Spleen (tissue), 7 donors: Measurements from ENCODE around the gene COL26A1.
"Not testable (repeated sequence)": the region's sequence is repeated elsewhere in the genome, so short reads cannot be mapped to it uniquely, and the experiment has no call there.

ENCODE experiments used
- CTCF ChIP-seq, 11 experiments: fragments of 200-600 bp in 7 of 11; fragments of 450-650 bp in 4 of 11; sonication (generic) in 4 of 11; IDR thresholded peaks in 8 of 11; conservative IDR thresholded peaks in 3 of 11; 1 replicate in 7 of 11; 2 replicates in 4 of 11; pipeline versions ENCODE4 v1.4.0 to v1.8.0; 2016 to 2021; ENCODE audit warnings: antibody characterized with exemption in 11 of 11, inconsistent platforms in 4 of 11, mild to moderate bottlenecking in 1 of 11
- POLR2A ChIP-seq, 3 donors: fragments of 450-650 bp; IDR thresholded peaks; one replicate each; pipeline ENCODE4 v1.5.1; 2017; ENCODE audit warnings: antibody characterized with exemption in 3 of 3, mild to moderate bottlenecking in 1 of 3
- POLR2AphosphoS5 ChIP-seq, 3 donors: sonication (generic); formaldehyde crosslinking; IDR thresholded peaks; one replicate each; pipeline ENCODE4 v1.5.1; 2017; ENCODE audit warnings: antibody characterized with exemption in 3 of 3
- donor health status: DM: no; HTN: no; CAD: no; lungs with moderate emphysema.
- donor health status: DM: no; HTN: no; CAD: no.
- donor health status: DM: no; HTN: no; CAD: no.

GRCh38 chr7:101434155-101434554 is 71.5 kb downstream of the COL26A1 start:
- not testable (repeated sequence) for TF ChIP-seq CTCF (IDR thresholded peaks at IDR 0.05 in 8 of 11, conservative IDR thresholded peaks at IDR 0.05 in 3 of 11); POLR2A (IDR thresholded peaks at IDR 0.05); POLR2AphosphoS5 (IDR thresholded peaks at IDR 0.05)
